Esophagus muscularis mucosa (tissue), 4 donors: Measurements from ENCODE around the gene MTHFR. TPM values are rescaled to one million over a fixed set of nuclear protein-coding genes. Genes with fewer than 3 reads are reported as not detected.

Experiments
- DNase-seq: peaks from one replicate; pipeline ENCODE4 v3.0.0-alpha.2; 2017; ENCODE audit errors: extremely low spot score
- H3K27ac ChIP-seq, 4 donors: fragments of 200-600 bp; sonication (generic); replicated peaks in 1 of 4; 1 replicate in 3 of 4; 2 replicates in 1 of 4; pipeline ENCODE4 v1.5.1; 2016 to 2019; ENCODE audit warnings: mild to moderate bottlenecking in 1 of 4
- H3K27me3 ChIP-seq, 4 donors: fragments of 200-600 bp; sonication (generic); one replicate each; pipeline versions ENCODE4 v1.5.1 to v1.6.0; 2016 to 2019
- H3K36me3 ChIP-seq, 4 donors: fragments of 200-600 bp; sonication (generic); one replicate each; pipeline ENCODE4 v1.5.1; 2016 to 2019
- H3K4me1 ChIP-seq, 4 donors: fragments of 200-600 bp; sonication (generic); one replicate each; pipeline ENCODE4 v1.5.1; 2016 to 2019
- H3K4me3 ChIP-seq, 4 donors: fragments of 200-600 bp; sonication (generic); 1 replicate in 2 of 4; 2 replicates in 2 of 4; pipeline ENCODE4 v1.5.1; 2016 to 2019; ENCODE audit warnings: mild to moderate bottlenecking in 4 of 4, moderate library complexity in 1 of 4
- H3K9me3 ChIP-seq, 4 donors: fragments of 200-600 bp; sonication (generic); 1 replicate in 3 of 4; 2 replicates in 1 of 4; pipeline ENCODE4 v1.5.1; 2016 to 2019
- EP300 ChIP-seq: sonication (generic); formaldehyde crosslinking; IDR thresholded peaks from one replicate; pipeline ENCODE4 v1.6.1; 2017; ENCODE audit warnings: antibody characterized with exemption
- POLR2A ChIP-seq: fragments of 450-650 bp; IDR thresholded peaks from one replicate; pipeline ENCODE4 v1.6.1; 2017; ENCODE audit warnings: antibody characterized with exemption, moderate library complexity, mild to moderate bottlenecking, low read depth
- POLR2AphosphoS5 ChIP-seq, 2 donors: sonication (generic); formaldehyde crosslinking; IDR thresholded peaks; one replicate each; pipeline ENCODE4 v1.6.1; 2017; ENCODE audit warnings: antibody characterized with exemption in 2 of 2
- WGBS: methylation state at CpG from one replicate; pipeline ENCODE4 v1.1.5; 2018; 5-methylcytosine and 5-hydroxymethylcytosine counted together
- intact Hi-C: fragments of 100-400 bp; cut with DNase I; formaldehyde crosslinking; loops from one replicate; pipeline ENCODE4 v1.15.1; 2023
- total RNA-seq, 4 donors: library from RNA; depleted of rRNA; stranded (reverse); fragments of >200 nt; gene quantifications; one replicate each; pipeline versions ENCODE4 v1.1.0 to v1.2.1, GENCODE V29; 2016
- TF ChIP-seq, protein P1 (sequence below), 3 experiments: fragments of 200-600 bp in 2 of 3; fragments of 450-650 bp in 1 of 3; sonication (generic) in 2 of 3; IDR thresholded peaks; one replicate each; pipeline ENCODE4 v1.5.1; 2017 to 2019; ENCODE audit warnings: antibody characterized with exemption in 3 of 3, mild to moderate bottlenecking in 2 of 3, moderate library complexity in 1 of 3

Gene MTHFR
- total RNA-seq, 4 donors from 2014 or later, result 23.4 to 38.6 (median 26.8) TPM

DNA sequence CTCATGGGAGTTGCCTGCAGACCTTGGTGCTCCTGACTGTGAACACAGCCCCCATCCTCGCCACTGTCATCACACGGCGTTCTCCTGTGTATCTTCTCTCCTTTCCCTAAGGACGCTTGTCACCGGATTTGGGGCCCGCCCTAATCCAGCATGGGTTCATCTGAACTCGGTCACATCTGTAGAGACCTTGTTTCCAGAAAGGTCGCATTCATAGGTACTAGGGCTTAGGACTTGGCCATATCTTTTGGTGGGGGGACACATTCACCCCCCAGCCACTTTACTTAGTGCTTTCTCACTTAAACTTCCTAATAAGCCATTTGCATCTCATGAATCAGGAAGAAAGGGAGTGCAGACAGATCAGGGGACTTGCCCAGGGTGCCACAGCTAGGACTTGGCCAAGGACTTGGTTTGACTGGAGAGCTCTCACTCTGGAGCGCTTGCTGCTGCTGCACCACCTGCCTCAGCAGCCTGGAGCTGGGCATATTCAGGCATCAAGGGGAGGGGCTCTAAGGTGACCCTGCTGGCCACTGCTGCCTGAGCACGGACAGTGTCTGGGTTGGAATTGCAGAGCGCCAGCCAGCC is 32.1 kb upstream of the MTHFR start:
- peaks cover 81 to 99% (median 99%) of the 10 kb centered on the region in 4 donors for H3K36me3 ChIP-seq
- no peak for TF ChIP-seq POLR2A
- no peak overlapping the region for H3K27ac ChIP-seq
- H3K27me3 ChIP-seq, result no peaks in the 10 kb centered on the region
- intact Hi-C loops, result loop anchor here (1.0 to 5.0 kb wide), 4 partner anchors 57 to 194 kb away; no protein-coding TSS in a partner anchor
- 89% methylated on average over 8 of the region's 11 CpGs for WGBS
- no peak overlapping the region for H3K4me3 ChIP-seq
- no peak for DNase-seq
- no peaks in the 10 kb centered on the region for H3K9me3 ChIP-seq
- H3K4me1 ChIP-seq, result peaks cover 0 to 8% (median 3%) of the 10 kb centered on the region in 4 donors

DNA sequence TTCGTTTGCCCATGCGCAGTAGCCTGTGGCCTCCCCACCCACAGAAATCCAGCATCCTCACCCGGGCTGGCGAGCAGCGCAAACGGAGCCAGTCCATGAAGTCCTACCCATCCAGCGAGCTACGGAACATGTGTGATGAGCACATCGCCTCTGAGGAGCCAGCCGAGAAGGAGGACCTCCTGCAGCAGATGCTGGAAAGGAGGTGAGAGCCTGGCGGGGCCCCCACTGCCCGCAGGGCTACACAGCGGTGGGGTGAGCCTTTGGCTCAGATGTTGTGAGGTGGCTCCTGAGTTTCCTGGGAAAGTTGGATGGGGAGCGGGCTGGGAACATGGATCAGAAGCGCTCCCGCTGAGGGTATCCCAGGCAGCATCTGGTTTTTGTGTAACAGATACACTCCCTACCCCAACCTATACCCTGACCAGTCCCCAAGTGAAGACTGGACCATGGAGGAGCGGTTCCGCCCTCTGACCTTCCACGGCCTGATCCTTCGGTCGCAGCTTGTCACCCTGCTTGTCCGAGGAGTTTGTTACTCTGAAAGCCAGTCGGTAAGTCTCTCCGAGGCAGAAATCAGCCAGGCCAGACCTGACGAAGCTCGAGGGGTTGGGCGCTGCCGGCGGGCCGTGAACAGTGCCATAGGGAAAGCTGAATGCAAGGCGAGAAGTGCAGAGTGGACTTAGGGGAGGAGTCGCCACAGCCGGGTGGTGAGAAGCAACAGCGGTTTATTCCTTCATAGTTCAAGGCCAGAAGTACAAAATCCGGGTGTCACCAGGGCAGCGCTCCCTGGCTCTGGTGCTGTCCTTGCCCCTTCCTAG is 31.4 kb upstream of the MTHFR start:
- Histone ChIP-seq H3K27ac (no peak overlapping the region), H3K27me3 (no peaks in the 10 kb centered on the region), H3K36me3 (peaks cover 83 to 99% (median 98%) of the 10 kb centered on the region in 4 donors), H3K4me1 (peaks cover 0 to 5% (median under 1%) of the 10 kb centered on the region in 4 donors), H3K9me3 (no peaks in the 10 kb centered on the region), H3K4me3 (no peak overlapping the region)
- DNase-seq, result no peak
- intact Hi-C loops, result loop anchor here (5.0 kb wide), 2 partner anchors 130 to 195 kb away; no protein-coding TSS in a partner anchor
- 84% methylated on average over 23 of the region's 36 CpGs for WGBS
- TF ChIP-seq POLR2AphosphoS5 (IDR thresholded peaks at IDR 0.05) (no peak), EP300 (no peak)
- TF ChIP-seq, protein P1, sequence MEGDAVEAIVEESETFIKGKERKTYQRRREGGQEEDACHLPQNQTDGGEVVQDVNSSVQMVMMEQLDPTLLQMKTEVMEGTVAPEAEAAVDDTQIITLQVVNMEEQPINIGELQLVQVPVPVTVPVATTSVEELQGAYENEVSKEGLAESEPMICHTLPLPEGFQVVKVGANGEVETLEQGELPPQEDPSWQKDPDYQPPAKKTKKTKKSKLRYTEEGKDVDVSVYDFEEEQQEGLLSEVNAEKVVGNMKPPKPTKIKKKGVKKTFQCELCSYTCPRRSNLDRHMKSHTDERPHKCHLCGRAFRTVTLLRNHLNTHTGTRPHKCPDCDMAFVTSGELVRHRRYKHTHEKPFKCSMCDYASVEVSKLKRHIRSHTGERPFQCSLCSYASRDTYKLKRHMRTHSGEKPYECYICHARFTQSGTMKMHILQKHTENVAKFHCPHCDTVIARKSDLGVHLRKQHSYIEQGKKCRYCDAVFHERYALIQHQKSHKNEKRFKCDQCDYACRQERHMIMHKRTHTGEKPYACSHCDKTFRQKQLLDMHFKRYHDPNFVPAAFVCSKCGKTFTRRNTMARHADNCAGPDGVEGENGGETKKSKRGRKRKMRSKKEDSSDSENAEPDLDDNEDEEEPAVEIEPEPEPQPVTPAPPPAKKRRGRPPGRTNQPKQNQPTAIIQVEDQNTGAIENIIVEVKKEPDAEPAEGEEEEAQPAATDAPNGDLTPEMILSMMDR (IDR thresholded peaks at IDR 0.05), result no peak

DNA sequence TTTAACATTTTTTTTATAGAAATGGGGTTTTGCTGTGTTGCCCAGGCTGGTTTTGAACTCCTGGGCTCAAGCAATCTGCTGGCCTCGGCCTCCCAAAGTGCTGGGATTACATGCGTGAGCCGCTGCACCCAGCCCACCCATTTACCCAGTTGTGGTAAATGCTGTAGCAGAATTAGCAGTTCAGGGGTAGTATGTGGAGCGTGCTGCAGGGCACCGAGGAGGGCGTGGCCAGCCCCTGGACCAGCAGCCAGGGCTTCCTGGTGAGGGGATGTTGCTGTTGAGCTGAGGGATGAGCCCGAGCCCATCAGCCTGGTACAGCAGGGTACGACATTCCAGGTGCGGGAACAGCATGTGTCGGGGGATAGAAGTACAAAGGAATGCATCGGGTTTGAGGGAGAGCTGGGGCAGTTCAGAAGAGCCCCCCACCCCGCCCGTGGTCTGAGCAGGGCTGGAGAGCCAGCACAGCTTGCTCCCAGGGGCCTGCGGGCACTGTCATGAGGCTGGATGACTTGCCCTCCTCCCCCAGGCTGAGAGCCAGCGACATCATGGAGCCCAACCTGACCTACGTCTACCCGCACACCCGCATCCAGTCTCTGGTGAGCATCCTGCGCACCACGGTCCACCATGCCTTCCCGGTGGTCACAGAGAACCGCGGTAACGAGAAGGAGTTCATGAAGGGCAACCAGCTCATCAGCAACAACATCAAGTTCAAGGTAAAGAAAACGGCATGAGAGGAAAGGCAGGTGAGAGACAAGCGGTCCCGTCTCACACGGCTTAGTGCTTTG is 29.9 kb upstream of the MTHFR start:
- Histone ChIP-seq H3K4me3 (no peak overlapping the region), H3K9me3 (no peaks in the 10 kb centered on the region), H3K27me3 (no peaks in the 10 kb centered on the region), H3K4me1 (peaks cover 0 to 5% (median 0%) of the 10 kb centered on the region in 4 donors), H3K27ac (no peak overlapping the region), H3K36me3 (peaks cover 69 to 100% (median 98%) of the 10 kb centered on the region in 4 donors)
- no peak for DNase-seq
- intact Hi-C loops, result loop anchor here (5.0 kb wide), 2 partner anchors 132 to 197 kb away; no protein-coding TSS in a partner anchor
- WGBS, result 94% methylated on average over 24 of the region's 28 CpGs
- TF ChIP-seq POLR2AphosphoS5 (IDR thresholded peaks at IDR 0.05), result no peak
- TF ChIP-seq, protein P1 (IDR thresholded peaks at IDR 0.05), result no peak
- no peak for TF ChIP-seq EP300

DNA sequence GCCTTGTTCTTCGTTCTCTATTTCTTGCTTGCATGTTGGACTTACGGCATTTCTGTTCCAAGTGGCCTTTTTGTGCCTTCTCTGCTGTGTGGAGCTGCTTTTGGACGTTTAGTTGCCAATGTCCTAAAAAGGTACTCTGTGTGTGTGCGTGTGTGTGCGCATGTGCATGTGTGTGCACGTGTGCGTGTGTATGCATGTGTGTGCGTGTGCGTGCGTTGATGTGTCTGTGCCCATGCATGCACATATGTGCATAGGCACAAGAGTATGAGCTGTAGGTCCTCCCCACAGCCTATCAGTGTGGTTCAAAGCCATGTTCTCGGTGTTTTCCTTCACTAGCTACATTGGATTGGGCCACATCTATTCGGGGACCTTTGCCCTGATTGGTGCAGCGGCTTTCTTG is 28.1 kb upstream of the MTHFR start:
- Histone ChIP-seq H3K9me3 (no peaks in the 10 kb centered on the region), H3K36me3 (peaks cover 68 to 100% (median 98%) of the 10 kb centered on the region in 4 donors), H3K27ac (no peak overlapping the region), H3K4me3 (no peak overlapping the region), H3K4me1 (peaks cover 0 to 5% (median 0%) of the 10 kb centered on the region in 4 donors), H3K27me3 (no peaks in the 10 kb centered on the region)
- 86% methylated on average over 10 of the region's 13 CpGs for WGBS
- no peak for DNase-seq
- intact Hi-C loops, result no loop called here
- TF ChIP-seq, protein P1 (IDR thresholded peaks at IDR 0.05), result no peak
- TF ChIP-seq POLR2A, result no peak
- TF ChIP-seq EP300, result no peak
- TF ChIP-seq POLR2AphosphoS5 (IDR thresholded peaks at IDR 0.05), result no peak

DNA sequence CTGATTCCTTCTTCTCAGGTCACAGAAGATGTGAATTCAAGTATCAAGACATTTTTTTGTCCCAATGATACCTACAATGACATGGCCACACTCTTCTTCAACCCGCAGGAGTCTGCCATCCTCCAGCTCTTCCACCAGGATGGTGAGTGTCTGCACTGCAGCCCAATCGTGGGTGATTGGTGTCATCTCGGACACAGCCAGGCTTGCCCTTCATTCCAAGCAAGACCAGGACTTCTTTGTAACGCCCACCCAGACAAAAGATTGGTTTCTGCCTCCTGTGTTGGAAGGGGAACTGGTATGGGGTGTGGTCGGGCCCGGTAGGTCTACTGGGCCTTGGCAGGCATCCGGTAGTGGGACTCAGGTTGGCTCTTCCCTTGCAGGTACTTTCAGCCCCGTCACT is 27.7 kb upstream of the MTHFR start:
- DNase-seq, result no peak

More for the DNA sequence above, 27.7 kb upstream of the MTHFR start:
- intact Hi-C loops, result no loop called here
- Histone ChIP-seq H3K4me1 (peaks cover 0 to 2% (median 0%) of the 10 kb centered on the region in 4 donors), H3K9me3 (no peaks in the 10 kb centered on the region), H3K27ac (no peak overlapping the region), H3K27me3 (no peaks in the 10 kb centered on the region), H3K36me3 (peaks cover 72 to 100% (median 99%) of the 10 kb centered on the region in 4 donors), H3K4me3 (no peak overlapping the region)
- 92% methylated on average over 8 of the region's 8 CpGs for WGBS
- TF ChIP-seq EP300 (no peak), POLR2AphosphoS5 (IDR thresholded peaks at IDR 0.05) (no peak), POLR2A (no peak)
- TF ChIP-seq, protein P1 (IDR thresholded peaks at IDR 0.05), result no peak
